ENCODE data around the gene TCF7L1. TPM values are rescaled to one million over a fixed set of nuclear protein-coding genes. Genes with fewer than 3 reads are reported as not detected.

Gene TCF7L1
- total RNA-seq, 1 donor from 2014 or later = 30.8 TPM

DNA sequence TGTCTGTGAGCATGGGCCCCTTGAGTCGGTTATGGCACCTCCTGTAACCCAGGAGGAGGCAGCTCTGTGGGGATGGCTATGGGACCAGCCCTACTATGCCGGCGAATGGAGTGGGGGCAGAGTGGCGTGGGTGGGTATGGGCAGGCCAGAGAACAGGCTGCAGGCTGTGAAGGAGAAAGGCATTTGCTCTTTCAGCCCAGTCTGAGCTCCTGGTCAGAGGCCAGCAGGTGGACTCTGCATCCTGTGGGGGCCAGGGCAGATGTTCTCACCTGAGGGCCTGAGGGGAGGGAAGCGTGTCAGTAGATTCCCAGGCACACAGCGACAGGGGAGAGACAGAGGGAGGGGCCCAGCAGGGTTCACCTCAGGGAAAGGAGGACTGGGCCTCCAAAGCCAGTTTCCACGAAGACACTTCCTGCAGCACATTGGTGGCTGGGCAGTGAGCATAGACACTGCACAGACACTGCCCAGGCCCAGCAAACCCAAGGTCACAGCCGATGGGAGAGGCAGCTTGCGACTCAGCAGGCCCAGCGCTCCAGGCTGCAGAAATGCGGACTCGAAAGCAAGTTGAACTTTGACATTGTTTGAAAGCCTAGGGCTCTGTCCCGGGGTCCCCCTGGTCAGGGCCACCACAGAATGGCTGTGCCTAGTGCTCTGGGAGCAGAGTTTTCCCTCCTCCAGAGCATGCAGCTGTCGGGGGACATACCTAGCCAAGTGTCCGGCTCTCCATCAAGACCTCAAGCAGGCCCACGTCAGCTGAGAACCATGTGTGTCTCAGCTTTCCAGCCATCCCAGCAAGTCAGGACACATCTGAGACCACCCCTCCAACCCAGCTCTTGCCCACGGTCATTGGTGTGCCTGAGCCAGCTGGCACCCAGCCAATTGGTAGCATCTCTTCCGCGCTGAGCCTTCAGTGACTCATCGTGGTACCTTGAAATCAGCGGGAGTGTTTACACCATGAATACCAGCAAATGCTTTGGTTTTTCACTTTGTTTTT lies 140.8 kb downstream of the TCF7L1 start:
- no peaks in the 10 kb centered on the region for H3K9me3 ChIP-seq (ENCODE audit: insufficient read depth, low read depth, low read length)
- FAIRE-seq (peak; percentile 75), DNase-seq (ENCODE audit: low read depth) (peak; percentile 78)
- H3K4me3 ChIP-seq (ENCODE audit: insufficient read depth, low read depth, low read length) = no peak overlapping the region
- no peaks in the 10 kb centered on the region for H3K27me3 ChIP-seq (ENCODE audit: insufficient read depth, low read length)
- H3K4me1 ChIP-seq (ENCODE audit: insufficient read depth, low read length) = peaks cover 39% of the 10 kb centered on the region
- Mint-ChIP-seq H3K4me3 (ENCODE audit: unreplicated experiment) (no peak overlapping the region), H3K27ac (ENCODE audit: unreplicated experiment) (peak overlapping the region; percentile 26), H3K4me1 (ENCODE audit: low read depth, unreplicated experiment) (peaks cover 22% of the 10 kb centered on the region), H3K36me3 (ENCODE audit: low read depth, unreplicated experiment) (peaks cover 7% of the 10 kb centered on the region), H3K27me3 (ENCODE audit: low read depth, unreplicated experiment) (no peaks in the 10 kb centered on the region), H3K9me3 (ENCODE audit: unreplicated experiment) (no peaks in the 10 kb centered on the region)
- H3K9ac ChIP-seq (ENCODE audit: low read length) = no peak overlapping the region
- no peak overlapping the region for H3K27ac ChIP-seq (ENCODE audit: low read depth, low read length)
- H3K79me2 ChIP-seq (ENCODE audit: insufficient read depth, low read length) = no peaks in the 10 kb centered on the region
- no peaks in the 10 kb centered on the region for H4K20me1 ChIP-seq (ENCODE audit: insufficient read depth, low read length)
- no peak for TF ChIP-seq EZH2 (IDR thresholded peaks at IDR 0.05; ENCODE audit: insufficient read depth, low read length)
- TF ChIP-seq, protein P1, sequence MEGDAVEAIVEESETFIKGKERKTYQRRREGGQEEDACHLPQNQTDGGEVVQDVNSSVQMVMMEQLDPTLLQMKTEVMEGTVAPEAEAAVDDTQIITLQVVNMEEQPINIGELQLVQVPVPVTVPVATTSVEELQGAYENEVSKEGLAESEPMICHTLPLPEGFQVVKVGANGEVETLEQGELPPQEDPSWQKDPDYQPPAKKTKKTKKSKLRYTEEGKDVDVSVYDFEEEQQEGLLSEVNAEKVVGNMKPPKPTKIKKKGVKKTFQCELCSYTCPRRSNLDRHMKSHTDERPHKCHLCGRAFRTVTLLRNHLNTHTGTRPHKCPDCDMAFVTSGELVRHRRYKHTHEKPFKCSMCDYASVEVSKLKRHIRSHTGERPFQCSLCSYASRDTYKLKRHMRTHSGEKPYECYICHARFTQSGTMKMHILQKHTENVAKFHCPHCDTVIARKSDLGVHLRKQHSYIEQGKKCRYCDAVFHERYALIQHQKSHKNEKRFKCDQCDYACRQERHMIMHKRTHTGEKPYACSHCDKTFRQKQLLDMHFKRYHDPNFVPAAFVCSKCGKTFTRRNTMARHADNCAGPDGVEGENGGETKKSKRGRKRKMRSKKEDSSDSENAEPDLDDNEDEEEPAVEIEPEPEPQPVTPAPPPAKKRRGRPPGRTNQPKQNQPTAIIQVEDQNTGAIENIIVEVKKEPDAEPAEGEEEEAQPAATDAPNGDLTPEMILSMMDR (IDR thresholded peaks at IDR 0.05; ENCODE audit: insufficient read depth, low read depth, low read length) = no peak
- no peaks in the 10 kb centered on the region for H3K36me3 ChIP-seq (ENCODE audit: insufficient read depth, low read length)
- peak overlapping the region; percentile 48 for H3K4me2 ChIP-seq (ENCODE audit: low read length)
- no peak overlapping the region for H2AFZ ChIP-seq (ENCODE audit: low read depth, low read length)

DNA sequence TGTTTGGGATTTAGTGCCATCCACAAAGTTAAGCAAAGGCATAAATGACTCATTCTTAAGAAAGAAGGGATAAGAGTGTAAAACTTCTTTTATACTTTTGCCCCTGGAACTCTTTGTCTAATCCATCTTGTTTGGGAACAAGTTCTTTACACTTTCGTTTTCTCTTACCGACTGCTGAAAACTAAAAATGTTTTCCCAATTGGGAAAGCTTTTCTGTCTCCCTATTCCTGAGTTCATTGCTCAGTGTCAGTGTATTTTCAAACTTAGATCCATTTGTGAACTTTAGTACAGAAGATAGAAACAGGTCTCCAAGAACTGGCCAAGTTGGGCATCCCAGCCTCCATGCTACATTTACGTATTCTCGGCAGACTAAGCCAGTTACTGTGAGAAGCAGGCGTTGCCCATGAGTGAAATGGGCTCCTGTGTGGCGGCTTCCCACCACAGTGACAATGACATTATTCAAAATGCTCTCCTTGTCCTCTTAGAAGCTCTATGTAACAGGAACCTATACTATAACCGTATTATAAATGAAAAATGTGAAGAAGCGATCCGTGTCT lies 142.9 kb downstream of the TCF7L1 start:
- H3K36me3 ChIP-seq (ENCODE audit: insufficient read depth, low read length) = no peaks in the 10 kb centered on the region
- Mint-ChIP-seq H3K36me3 (ENCODE audit: low read depth, unreplicated experiment) (peaks cover 11% of the 10 kb centered on the region), H3K27ac (ENCODE audit: unreplicated experiment) (no peak overlapping the region), H3K9me3 (ENCODE audit: unreplicated experiment) (no peaks in the 10 kb centered on the region), H3K4me1 (ENCODE audit: low read depth, unreplicated experiment) (peaks cover 23% of the 10 kb centered on the region), H3K27me3 (ENCODE audit: low read depth, unreplicated experiment) (no peaks in the 10 kb centered on the region), H3K4me3 (ENCODE audit: unreplicated experiment) (no peak overlapping the region)
- H4K20me1 ChIP-seq (ENCODE audit: insufficient read depth, low read length) = no peaks in the 10 kb centered on the region
- H3K27ac ChIP-seq (ENCODE audit: low read depth, low read length) = no peak overlapping the region
- no peaks in the 10 kb centered on the region for H3K27me3 ChIP-seq (ENCODE audit: insufficient read depth, low read length)
- no peaks in the 10 kb centered on the region for H3K79me2 ChIP-seq (ENCODE audit: insufficient read depth, low read length)
- peaks cover 31% of the 10 kb centered on the region for H3K4me1 ChIP-seq (ENCODE audit: insufficient read depth, low read length)
- H3K9me3 ChIP-seq (ENCODE audit: insufficient read depth, low read depth, low read length) = no peaks in the 10 kb centered on the region
- H2AFZ ChIP-seq (ENCODE audit: low read depth, low read length) = no peak overlapping the region
- FAIRE-seq = no peak
- DNase-seq (ENCODE audit: low read depth) = no peak
- no peak for TF ChIP-seq EZH2 (IDR thresholded peaks at IDR 0.05; ENCODE audit: insufficient read depth, low read length)
- TF ChIP-seq, protein P1 (IDR thresholded peaks at IDR 0.05; ENCODE audit: insufficient read depth, low read depth, low read length) = no peak
- H3K4me3 ChIP-seq (ENCODE audit: insufficient read depth, low read depth, low read length) = no peak overlapping the region
- no peak overlapping the region for H3K4me2 ChIP-seq (ENCODE audit: low read length)
- H3K9ac ChIP-seq (ENCODE audit: low read length) = no peak overlapping the region

All from astrocyte (in vitro differentiated cells and primary cell).